Measurements from ENCODE around the gene TIMM9. TPM values are rescaled to one million over a fixed set of nuclear protein-coding genes. Genes with fewer than 3 reads are reported as not detected.

The TIMM9 gene
- total RNA-seq = 42.3 and 130 TPM in 2 replicates

GRCh38 chr14:58427281-58428117 is at the start of gene TIMM9, which contains the start of gene KIAA0586:
Gene TIMM9, minus strand, starts transcription at chr14:58427531. Its CDS starts 15,586 bp downstream, at chr14:58411945.
Gene KIAA0586, plus strand, starts transcription at chr14:58427719. Its CDS starts 546 bp downstream, at chr14:58428265.

DNA sequence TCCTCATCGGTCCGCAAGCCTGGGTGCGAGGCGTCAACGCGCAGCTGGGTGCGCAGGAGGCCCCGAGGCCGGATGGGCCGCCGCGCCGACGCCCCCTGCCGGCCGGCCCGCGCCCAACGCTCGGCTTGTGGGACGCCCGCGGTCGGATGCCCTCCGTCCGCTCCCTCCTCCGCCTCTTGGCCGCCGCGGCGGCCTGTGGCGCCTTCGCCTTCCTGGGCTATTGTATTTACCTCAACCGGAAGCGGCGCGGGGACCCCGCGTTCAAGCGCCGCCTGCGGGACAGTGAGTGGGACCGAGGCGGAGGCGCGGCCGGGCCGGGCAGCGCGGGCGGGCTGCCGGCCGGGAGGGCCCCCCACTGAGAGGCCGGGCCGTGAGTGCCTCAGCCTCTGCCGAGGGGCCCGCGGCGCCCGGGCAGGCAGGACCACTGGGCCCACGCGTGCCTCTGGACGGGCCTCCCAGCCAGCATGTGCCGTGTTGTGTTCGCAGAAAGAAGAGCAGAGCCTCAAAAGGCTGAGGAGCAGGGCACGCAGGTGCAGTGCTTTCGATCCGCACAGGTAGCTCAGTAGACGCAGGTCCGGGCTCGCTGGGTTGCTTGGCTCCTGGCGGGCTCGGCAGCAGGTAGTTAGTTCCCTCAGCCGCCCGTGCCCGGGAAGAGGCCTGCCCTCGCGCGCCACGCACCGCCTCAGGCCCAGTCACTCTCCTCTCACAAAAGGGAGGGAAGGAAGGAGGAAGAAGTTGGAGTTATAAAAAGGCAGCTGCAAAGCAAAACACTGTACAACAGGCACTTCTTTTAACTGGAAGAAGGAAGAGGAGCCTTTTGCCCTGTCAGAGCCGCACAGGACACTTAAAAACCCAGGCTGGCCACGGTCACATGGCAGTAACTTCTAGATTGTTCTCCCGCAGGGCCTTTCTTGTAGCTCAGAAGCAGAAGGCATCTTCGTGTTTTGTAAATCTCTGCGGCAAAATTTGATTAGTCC is 31.2 kb downstream of the TIMM9 start, which contains the start of gene TOMM20L:
TSS of gene TOMM20L (plus strand) at position 119 of the 977 bp plus-strand sequence. CDS start at position 147, 28 bp downstream.

Other genes with a start within 250 kb of the TIMM9 start
- gene ACTR10, start 227.4 kb downstream of the TIMM9 start, total RNA-seq = 55.6 and 57.3 TPM in 2 replicates
- gene PSMA3, start 182.7 kb downstream of the TIMM9 start, total RNA-seq = 110 and 142 TPM in 2 replicates
- 3.0 and 7.0 TPM in 2 replicates for gene ARID4A, start 129.0 kb downstream of the TIMM9 start, total RNA-seq
- gene TOMM20L, start 31.6 kb downstream of the TIMM9 start, total RNA-seq = not detected in 2 replicates
- gene KIAA0586, start 188 bp upstream of the TIMM9 start, total RNA-seq = 10.5 and 21.2 TPM in 2 replicates
- gene DACT1, start 210.4 kb upstream of the TIMM9 start, total RNA-seq = 4.7 and 23.8 TPM in 2 replicates

Measured in epithelial cell of alveolus of lung (primary cell).